Body of pancreas (tissue), 4 donors: Measurements from ENCODE around the gene CBX4.

Source experiments
- POLR2A ChIP-seq, 3 donors: fragments of 450-650 bp; IDR thresholded peaks; one replicate each; pipeline ENCODE4 v1.6.1; 2016; ENCODE audit warnings: antibody characterized with exemption in 3 of 3, mild to moderate bottlenecking in 2 of 3
- TF ChIP-seq, protein P1 (sequence below), 7 experiments: fragments of 450-650 bp in 4 of 7; fragments of 200-600 bp in 3 of 7; sonication (generic) in 3 of 7; IDR thresholded peaks; one replicate each; pipeline ENCODE4 v1.5.1; 2016 to 2019; ENCODE audit warnings: antibody characterized with exemption in 7 of 7

DNA sequence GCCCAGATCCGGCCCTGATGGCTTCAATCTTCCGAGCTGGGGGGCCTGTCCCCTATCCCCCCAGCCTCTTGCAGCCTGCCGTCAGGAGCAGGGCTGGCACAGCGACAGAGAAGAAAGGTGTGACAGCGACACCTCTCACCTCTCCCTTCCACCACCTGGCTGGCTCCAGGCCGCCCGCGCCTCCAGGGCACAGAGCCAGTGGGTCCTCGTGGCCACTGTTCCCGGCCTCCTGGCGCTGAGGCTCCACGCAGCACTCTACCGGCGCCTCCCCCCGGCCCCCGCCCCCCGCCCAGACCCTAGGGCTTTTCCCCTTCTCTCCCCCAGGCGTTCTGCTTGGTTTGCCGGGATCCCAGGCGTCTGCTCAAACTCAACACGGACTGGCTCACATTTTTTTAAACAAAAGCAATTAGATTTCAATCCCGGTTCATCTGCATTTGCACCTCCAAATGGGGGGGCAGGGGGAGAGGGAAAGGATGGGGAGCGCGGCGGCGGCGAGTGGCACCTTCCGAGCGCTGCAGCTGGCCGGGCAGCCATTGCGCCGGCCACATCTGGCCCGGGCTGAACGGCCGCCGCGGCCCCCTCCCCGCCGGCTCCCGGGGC lies 29.6 kb downstream of the CBX4 start:
- TF ChIP-seq, protein P1, sequence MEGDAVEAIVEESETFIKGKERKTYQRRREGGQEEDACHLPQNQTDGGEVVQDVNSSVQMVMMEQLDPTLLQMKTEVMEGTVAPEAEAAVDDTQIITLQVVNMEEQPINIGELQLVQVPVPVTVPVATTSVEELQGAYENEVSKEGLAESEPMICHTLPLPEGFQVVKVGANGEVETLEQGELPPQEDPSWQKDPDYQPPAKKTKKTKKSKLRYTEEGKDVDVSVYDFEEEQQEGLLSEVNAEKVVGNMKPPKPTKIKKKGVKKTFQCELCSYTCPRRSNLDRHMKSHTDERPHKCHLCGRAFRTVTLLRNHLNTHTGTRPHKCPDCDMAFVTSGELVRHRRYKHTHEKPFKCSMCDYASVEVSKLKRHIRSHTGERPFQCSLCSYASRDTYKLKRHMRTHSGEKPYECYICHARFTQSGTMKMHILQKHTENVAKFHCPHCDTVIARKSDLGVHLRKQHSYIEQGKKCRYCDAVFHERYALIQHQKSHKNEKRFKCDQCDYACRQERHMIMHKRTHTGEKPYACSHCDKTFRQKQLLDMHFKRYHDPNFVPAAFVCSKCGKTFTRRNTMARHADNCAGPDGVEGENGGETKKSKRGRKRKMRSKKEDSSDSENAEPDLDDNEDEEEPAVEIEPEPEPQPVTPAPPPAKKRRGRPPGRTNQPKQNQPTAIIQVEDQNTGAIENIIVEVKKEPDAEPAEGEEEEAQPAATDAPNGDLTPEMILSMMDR (IDR thresholded peaks at IDR 0.05) = no peak
- TF ChIP-seq POLR2A (IDR thresholded peaks at IDR 0.05) = no peak
